Measurements from ENCODE around the gene CEACAM7. TPM values are rescaled to one million over a fixed set of nuclear protein-coding genes. Genes with fewer than 3 reads are reported as not detected.
"Not testable (repeated sequence)": the region's sequence is repeated elsewhere in the genome, so short reads cannot be mapped to it uniquely, and the experiment has no call there.

The CEACAM7 gene
- total RNA-seq, 4 donors from 2014 or later, result 3.7 to 7.8 (median 5.0) TPM

DNA sequence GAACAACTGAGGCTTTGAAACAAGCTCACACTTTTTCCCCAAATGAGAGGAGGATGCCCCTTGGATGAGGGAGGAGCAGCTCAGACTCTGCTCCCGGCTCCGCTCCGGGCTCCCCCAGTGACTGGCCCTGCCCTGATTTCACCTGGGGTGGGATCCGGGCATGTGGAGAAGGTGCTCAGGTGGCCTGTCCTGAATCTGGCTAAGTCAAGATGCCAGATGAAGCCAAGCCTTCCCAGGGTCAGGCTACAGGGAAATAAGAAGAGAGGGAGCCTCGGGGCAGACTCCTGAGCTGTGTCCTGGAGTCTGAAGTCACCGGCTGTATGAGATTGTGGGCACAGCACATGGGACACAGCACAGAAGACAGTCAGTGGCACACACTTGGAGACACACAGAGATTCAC lies 30.7 kb upstream of the CEACAM7 start:
- WGBS, 2 donors, result 82 to 87% methylated on average over 6 of the region's 6 CpGs
- peak in 1 of 2 donors; percentile 72 for DNase-seq (ENCODE audit: low spot score in 2 of 2)
- TF ChIP-seq, protein P1, sequence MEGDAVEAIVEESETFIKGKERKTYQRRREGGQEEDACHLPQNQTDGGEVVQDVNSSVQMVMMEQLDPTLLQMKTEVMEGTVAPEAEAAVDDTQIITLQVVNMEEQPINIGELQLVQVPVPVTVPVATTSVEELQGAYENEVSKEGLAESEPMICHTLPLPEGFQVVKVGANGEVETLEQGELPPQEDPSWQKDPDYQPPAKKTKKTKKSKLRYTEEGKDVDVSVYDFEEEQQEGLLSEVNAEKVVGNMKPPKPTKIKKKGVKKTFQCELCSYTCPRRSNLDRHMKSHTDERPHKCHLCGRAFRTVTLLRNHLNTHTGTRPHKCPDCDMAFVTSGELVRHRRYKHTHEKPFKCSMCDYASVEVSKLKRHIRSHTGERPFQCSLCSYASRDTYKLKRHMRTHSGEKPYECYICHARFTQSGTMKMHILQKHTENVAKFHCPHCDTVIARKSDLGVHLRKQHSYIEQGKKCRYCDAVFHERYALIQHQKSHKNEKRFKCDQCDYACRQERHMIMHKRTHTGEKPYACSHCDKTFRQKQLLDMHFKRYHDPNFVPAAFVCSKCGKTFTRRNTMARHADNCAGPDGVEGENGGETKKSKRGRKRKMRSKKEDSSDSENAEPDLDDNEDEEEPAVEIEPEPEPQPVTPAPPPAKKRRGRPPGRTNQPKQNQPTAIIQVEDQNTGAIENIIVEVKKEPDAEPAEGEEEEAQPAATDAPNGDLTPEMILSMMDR (IDR thresholded peaks at IDR 0.05), result no peak
- TF ChIP-seq POLR2A (IDR thresholded peaks at IDR 0.05), result no peak
- intact Hi-C loops (cut with DNase I; ENCODE audit: low total_unique reads), result no loop called here
- no peak overlapping the region for H3K4me3 ChIP-seq (ENCODE audit: low read depth, poor library complexity, severe bottlenecking)

DNA sequence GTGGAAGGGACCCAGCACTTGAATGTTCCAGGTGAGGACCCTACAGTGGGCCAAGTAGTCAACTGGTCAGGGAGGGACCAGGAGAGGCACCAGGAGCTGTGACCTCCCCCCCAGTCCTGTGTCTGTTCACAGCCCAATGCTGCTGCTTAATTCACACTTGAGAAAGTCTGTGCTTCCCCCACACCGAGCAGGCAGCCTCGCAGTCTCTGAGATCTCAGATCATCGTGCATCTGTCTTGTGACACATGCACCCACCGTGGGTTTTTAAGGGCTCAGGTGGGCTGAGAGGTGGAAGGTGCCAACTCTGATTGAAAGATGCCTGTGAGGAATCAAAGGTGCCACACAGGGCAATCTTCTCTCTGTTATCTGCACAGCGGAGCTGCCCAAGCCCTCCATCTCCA lies 26.5 kb upstream of the CEACAM7 start:
- intact Hi-C loops (cut with DNase I; ENCODE audit: low total_unique reads), result no loop called here
- WGBS, 2 donors, result 90 to 93% methylated on average over 5 of the region's 5 CpGs
- peak in 1 of 2 donors; percentile 37 for DNase-seq (ENCODE audit: low spot score in 2 of 2)
- TF ChIP-seq POLR2A (IDR thresholded peaks at IDR 0.05), result no peak
- TF ChIP-seq, protein P1 (IDR thresholded peaks at IDR 0.05), result no peak
- H3K4me3 ChIP-seq (ENCODE audit: low read depth, poor library complexity, severe bottlenecking), result no peak overlapping the region

DNA sequence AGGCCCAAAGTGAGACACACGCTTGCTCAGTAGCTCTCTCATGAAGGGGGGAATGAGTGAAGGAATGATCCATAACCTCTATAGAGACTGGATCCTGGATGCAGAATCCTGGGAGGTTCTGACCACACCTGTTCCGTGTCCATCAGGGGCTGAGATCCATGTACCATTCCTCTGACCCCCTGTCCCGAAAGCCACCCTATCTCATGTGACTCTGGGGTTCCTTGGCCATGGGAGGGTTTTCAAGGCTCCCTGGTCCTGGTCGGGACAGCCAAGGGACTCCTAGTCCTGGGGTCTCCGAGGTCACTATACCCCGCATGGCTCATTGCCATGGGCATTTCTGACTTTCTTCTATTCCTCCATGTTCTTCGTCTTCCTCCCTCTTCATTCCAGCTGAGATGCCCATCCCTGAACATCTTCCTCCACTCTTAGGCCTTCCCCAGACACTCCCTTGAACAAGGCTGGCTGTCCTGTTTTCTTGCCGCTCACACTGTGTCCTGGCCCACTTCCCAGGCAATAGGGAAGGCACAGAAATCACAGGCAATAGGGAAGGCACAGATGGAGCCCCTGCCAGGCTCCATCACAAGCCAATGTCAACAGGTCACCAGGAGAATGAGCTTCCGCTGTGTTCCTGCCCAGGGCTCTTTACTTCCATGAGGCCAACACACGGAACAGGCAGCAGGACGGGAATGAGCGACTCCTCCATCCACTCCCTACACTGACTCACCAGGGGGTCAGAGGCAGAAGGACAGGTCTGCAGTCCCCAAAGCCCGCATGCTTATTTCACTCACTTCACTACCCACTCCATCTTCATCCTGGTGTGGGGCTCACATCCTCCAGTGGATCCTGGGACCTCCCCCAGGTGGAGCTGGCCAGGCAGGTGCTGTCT lies 23.5 kb upstream of the CEACAM7 start:
- peak in 1 of 2 donors; percentile 66 for DNase-seq (ENCODE audit: low spot score in 2 of 2)
- no peak overlapping the region for H3K4me3 ChIP-seq (ENCODE audit: low read depth, poor library complexity, severe bottlenecking)
- 79 to 85% methylated on average over 13 of the region's 13 CpGs for WGBS, 2 donors
- intact Hi-C loops (cut with DNase I; ENCODE audit: low total_unique reads), result no loop called here
- TF ChIP-seq, protein P1 (IDR thresholded peaks at IDR 0.05), result no peak
- no peak for TF ChIP-seq POLR2A (IDR thresholded peaks at IDR 0.05)

DNA sequence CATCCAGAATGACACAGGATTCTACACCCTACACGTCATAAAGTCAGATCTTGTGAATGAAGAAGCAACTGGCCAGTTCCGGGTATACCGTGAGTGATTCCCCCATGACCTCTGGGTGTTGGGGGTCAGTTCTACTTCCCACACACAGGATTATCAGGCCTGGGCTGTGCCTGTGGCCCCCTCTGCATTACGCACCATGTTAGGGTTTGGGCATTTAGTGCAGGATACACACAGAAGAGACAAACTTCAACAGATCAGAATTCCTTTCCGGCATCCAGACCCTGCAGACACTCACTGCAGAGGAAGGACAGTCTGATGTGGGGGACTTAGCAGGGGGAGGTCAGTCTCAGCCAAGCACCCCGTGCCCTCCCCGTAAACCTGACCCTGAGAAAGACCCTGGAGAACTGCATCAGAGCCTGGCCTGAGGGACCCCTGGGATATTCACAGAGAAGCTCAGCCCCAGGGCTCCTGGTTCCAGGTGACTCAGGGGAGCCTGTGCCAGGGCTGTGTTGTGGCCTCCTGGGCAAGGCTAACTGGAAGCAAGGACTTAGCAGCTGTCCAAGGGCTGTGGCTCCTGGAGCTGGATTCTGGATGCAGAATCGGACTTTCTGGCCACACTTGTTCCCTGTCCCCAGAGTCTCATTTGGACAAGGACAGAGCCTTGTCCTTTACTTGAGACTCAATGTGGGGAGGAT lies 22.0 kb upstream of the CEACAM7 start:
- TF ChIP-seq POLR2A (IDR thresholded peaks at IDR 0.05), result no peak
- TF ChIP-seq, protein P1 (IDR thresholded peaks at IDR 0.05), result no peak
- H3K4me3 ChIP-seq (ENCODE audit: low read depth, poor library complexity, severe bottlenecking), result no peak overlapping the region
- WGBS, 2 donors, result 78 to 83% methylated on average over 7 to 8 of the region's 8 CpGs
- peak in 1 of 2 donors; percentile 63 for DNase-seq (ENCODE audit: low spot score in 2 of 2)
- intact Hi-C loops (cut with DNase I; ENCODE audit: low total_unique reads), result no loop called here

DNA sequence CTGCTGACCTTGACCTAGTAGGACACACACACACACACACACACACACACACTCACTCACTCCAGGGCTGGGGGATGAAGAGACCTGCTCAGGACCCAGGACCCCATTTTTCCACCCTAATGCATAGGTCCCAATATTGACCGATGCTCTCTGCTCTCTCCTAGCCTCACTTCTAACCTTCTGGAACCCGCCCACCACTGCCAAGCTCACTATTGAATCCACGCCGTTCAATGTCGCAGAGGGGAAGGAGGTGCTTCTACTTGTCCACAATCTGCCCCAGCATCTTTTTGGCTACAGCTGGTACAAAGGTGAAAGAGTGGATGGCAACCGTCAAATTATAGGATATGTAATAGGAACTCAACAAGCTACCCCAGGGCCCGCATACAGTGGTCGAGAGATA lies 21.4 kb upstream of the CEACAM7 start:
- peak in 1 of 2 donors; percentile 32 for DNase-seq (ENCODE audit: low spot score in 2 of 2)
- H3K4me3 ChIP-seq (ENCODE audit: low read depth, poor library complexity, severe bottlenecking); intact Hi-C loops (cut with DNase I; ENCODE audit: low total_unique reads): not testable (repeated sequence)
- 85 to 88% methylated on average over 8 of the region's 8 CpGs for WGBS, 2 donors

DNA sequence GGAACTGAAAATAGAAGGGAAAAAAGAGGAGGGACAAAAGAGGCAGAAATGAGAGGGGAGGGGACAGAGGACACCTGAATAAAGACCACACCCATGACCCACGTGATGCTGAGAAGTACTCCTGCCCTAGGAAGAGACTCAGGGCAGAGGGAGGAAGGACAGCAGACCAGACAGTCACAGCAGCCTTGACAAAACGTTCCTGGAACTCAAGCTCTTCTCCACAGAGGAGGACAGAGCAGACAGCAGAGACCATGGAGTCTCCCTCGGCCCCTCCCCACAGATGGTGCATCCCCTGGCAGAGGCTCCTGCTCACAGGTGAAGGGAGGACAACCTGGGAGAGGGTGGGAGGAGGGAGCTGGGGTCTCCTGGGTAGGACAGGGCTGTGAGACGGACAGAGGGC lies 20.4 kb upstream of the CEACAM7 start, which contains the start of gene CEACAM5:
Gene CEACAM5, plus strand, starts transcription at position 146 of the 400 bp plus-strand sequence. Its CDS starts 106 bp downstream, at position 252.
- DNase-seq (ENCODE audit: low spot score in 2 of 2), result no peak
- intact Hi-C loops (cut with DNase I; ENCODE audit: low total_unique reads), result no loop called here
- WGBS, 2 donors, result 30% methylated on average over 4 of the region's 4 CpGs
- TF ChIP-seq, protein P1 (IDR thresholded peaks at IDR 0.05), result no peak
- no peak for TF ChIP-seq POLR2A (IDR thresholded peaks at IDR 0.05)
- no peak within 1 kb of the TSS for H3K4me3 ChIP-seq (ENCODE audit: low read depth, poor library complexity, severe bottlenecking)
